Left kidney (tissue), 2 donors: ENCODE measurements around the gene PLA2G12B. TPM values are rescaled to one million over a fixed set of nuclear protein-coding genes. Genes with fewer than 3 reads are reported as not detected.

Experiments
- DNase-seq: peaks from one replicate; pipeline ENCODE4 v3.0.0-alpha.2; 2013
- polyA plus RNA-seq: library from polyadenylated mRNA; unstranded; fragments of 120-200 nt; gene quantifications from one replicate; pipeline ENCODE4 v1.2.1, GENCODE V29; 2013; ENCODE audit not compliant: insufficient read length

The PLA2G12B gene
- polyA plus RNA-seq, 1 donor: 10.4 TPM

- DNase-seq: no peak
Observed at GRCh38 chr10:72893136-72893798, 61.3 kb downstream of the PLA2G12B start, which contains the start of gene OIT3. Gene OIT3 (plus strand): TSS chr10:72893739. CDS start chr10:72893799, 60 bp downstream.

GRCh38 chr10:72890086-72890485 lies 64.5 kb downstream of the PLA2G12B start:
- DNase-seq: no peak

GRCh38 chr10:72889391-72889831 lies 65.2 kb downstream of the PLA2G12B start:
- no peak for DNase-seq

- no peak for DNase-seq
Observed at GRCh38 chr10:72888151-72888638, 66.4 kb downstream of the PLA2G12B start.

- no peak for DNase-seq
Observed at GRCh38 chr10:72887043-72887442, 67.6 kb downstream of the PLA2G12B start.

- DNase-seq: no peak
Observed at GRCh38 chr10:72886621-72887020, 68.0 kb downstream of the PLA2G12B start.

GRCh38 chr10:72885953-72886352 lies 68.7 kb downstream of the PLA2G12B start:
- DNase-seq: no peak

Other genes starting within 250 kb of the PLA2G12B start
- 3.0 TPM for gene OIT3, start 61.1 kb downstream of the PLA2G12B start, polyA plus RNA-seq
- gene P4HA1, start 142.1 kb upstream of the PLA2G12B start, polyA plus RNA-seq: 95.2 TPM
- 10.6 TPM for gene NUDT13, start 155.6 kb upstream of the PLA2G12B start, polyA plus RNA-seq
- 42.8 TPM for gene ECD, start 213.2 kb upstream of the PLA2G12B start, polyA plus RNA-seq
- 61.6 TPM for gene FAM149B1, start 213.3 kb upstream of the PLA2G12B start, polyA plus RNA-seq